GM21786 (cell line): ENCODE results near the gene NPTN.

ENCODE experiments used
- ATAC-seq: cut with Tn5 transposase; IDR thresholded peaks from one replicate; pipeline ENCODE4 v1.9.1; 2021; ENCODE audit not compliant: unreplicated experiment

NPTN gene

GRCh38 chr15:73522011-73522410 is 111.2 kb downstream of the NPTN start:
- ATAC-seq = no peak

GRCh38 chr15:73518876-73519733 is 114.1 kb downstream of the NPTN start:
- ATAC-seq = no peak

GRCh38 chr15:73518180-73518862 is 114.9 kb downstream of the NPTN start:
- no peak for ATAC-seq

GRCh38 chr15:73517566-73517965 is 115.6 kb downstream of the NPTN start:
- ATAC-seq = no peak

- ATAC-seq = no peak
Measured at GRCh38 chr15:73515527-73515926, 117.7 kb downstream of the NPTN start.
